SK-N-MC (cell line): Measurements from ENCODE around the gene FBXO31.

Experiments used
- DNase-seq: peaks from one replicate; pipeline ENCODE4 v3.0.0-alpha.2; 2011; ENCODE audit warnings: low read depth, low spot score
- H3K27ac ChIP-seq: fragments of 200-600 bp; sonication (generic); 2 replicates; pipeline ENCODE4 v1.5.1; 2016; ENCODE audit warnings: mixed run types
- H3K36me3 ChIP-seq: fragments of 200-600 bp; sonication (generic); 2 replicates; pipeline ENCODE4 v1.6.1; 2017; ENCODE audit warnings: antibody characterized with exemption, low read length, mixed read lengths; ENCODE audit not compliant: insufficient read depth
- H3K4me3 ChIP-seq: fragments of 200-600 bp; sonication (generic); 2 replicates; pipeline ENCODE4 v1.5.1; 2016
- H3K9ac ChIP-seq: fragments of 200-600 bp; sonication (generic); 2 replicates; pipeline ENCODE4 v1.8.0; 2017; ENCODE audit warnings: mixed run types, mixed read lengths; ENCODE audit not compliant: insufficient read length
- H3K9me3 ChIP-seq: fragments of 200-600 bp; sonication (generic); 2 replicates; pipeline ENCODE4 v1.6.1; 2017; ENCODE audit warnings: low read depth, mild to moderate bottlenecking, antibody characterized with exemption, low read length, moderate library complexity, mixed read lengths
- EZH2 ChIP-seq: fragments of 200-600 bp; sonication (generic); IDR thresholded peaks from one replicate; pipeline ENCODE4 v1.6.1; 2017; ENCODE audit warnings: antibody characterized with exemption
- FOXP2 ChIP-seq: optimal IDR thresholded peaks from 2 replicates; pipeline ENCODE3; 2011; ENCODE audit warnings: mild to moderate bottlenecking, moderate library complexity; ENCODE audit not compliant: insufficient read depth; ENCODE audit errors: extremely low read length, control extremely low read depth
- POLR2AphosphoS5 ChIP-seq: IDR thresholded peaks from 2 replicates; pipeline ENCODE4 v1.6.1; 2012; ENCODE audit warnings: mild to moderate bottlenecking, low read depth, low read length, borderline replicate concordance

Gene FBXO31

GRCh38 chr16:87310610-87311009 is 73.0 kb downstream of the FBXO31 start:
- no peaks in the 10 kb centered on the region for H3K9me3 ChIP-seq
- no peak overlapping the region for H3K9ac ChIP-seq
- no peaks in the 10 kb centered on the region for H3K36me3 ChIP-seq
- H3K4me3 ChIP-seq: no peak overlapping the region
- H3K27ac ChIP-seq: no peak overlapping the region
- DNase-seq: no peak
- TF ChIP-seq EZH2 (no peak), POLR2AphosphoS5 (no peak), FOXP2 (no peak)

GRCh38 chr16:87309620-87310525 is 73.7 kb downstream of the FBXO31 start:
- TF ChIP-seq POLR2AphosphoS5 (no peak), FOXP2 (no peak)
- Histone ChIP-seq H3K4me3 (no peak overlapping the region), H3K9me3 (no peaks in the 10 kb centered on the region), H3K36me3 (no peaks in the 10 kb centered on the region), H3K9ac (no peak overlapping the region), H3K27ac (no peak overlapping the region)
- DNase-seq: no peak

GRCh38 chr16:87308826-87309225 is 74.8 kb downstream of the FBXO31 start:
- H3K4me3 ChIP-seq: no peak overlapping the region
- TF ChIP-seq EZH2 (no peak), FOXP2 (no peak), POLR2AphosphoS5 (no peak)
- no peak overlapping the region for H3K9ac ChIP-seq
- H3K9me3 ChIP-seq: no peaks in the 10 kb centered on the region
- no peak overlapping the region for H3K27ac ChIP-seq
- DNase-seq: no peak
- H3K36me3 ChIP-seq: no peaks in the 10 kb centered on the region

GRCh38 chr16:87306516-87306915 is 77.1 kb downstream of the FBXO31 start:
- DNase-seq: no peak
- Histone ChIP-seq H3K36me3 (no peaks in the 10 kb centered on the region), H3K9me3 (no peaks in the 10 kb centered on the region), H3K9ac (no peak overlapping the region), H3K4me3 (no peak overlapping the region), H3K27ac (no peak overlapping the region)
- TF ChIP-seq EZH2: no peak
- TF ChIP-seq FOXP2: no peak
- TF ChIP-seq POLR2AphosphoS5: no peak

GRCh38 chr16:87305505-87306391 is 77.8 kb downstream of the FBXO31 start:
- no peak for DNase-seq
- no peak overlapping the region for H3K27ac ChIP-seq

GRCh38 chr16:87304951-87305350 is 78.6 kb downstream of the FBXO31 start:
- DNase-seq: no peak
- no peak overlapping the region for H3K9ac ChIP-seq
- TF ChIP-seq FOXP2 (no peak), POLR2AphosphoS5 (no peak), EZH2 (no peak)
- no peaks in the 10 kb centered on the region for H3K9me3 ChIP-seq
- no peak overlapping the region for H3K4me3 ChIP-seq
- no peaks in the 10 kb centered on the region for H3K36me3 ChIP-seq
- H3K27ac ChIP-seq: no peak overlapping the region

More at GRCh38 chr16:87305505-87306391, 77.8 kb downstream of the FBXO31 start:
- Histone ChIP-seq H3K36me3 (no peaks in the 10 kb centered on the region), H3K9me3 (no peaks in the 10 kb centered on the region), H3K9ac (no peak overlapping the region), H3K4me3 (no peak overlapping the region)
- TF ChIP-seq FOXP2: no peak
- no peak for TF ChIP-seq EZH2
- no peak for TF ChIP-seq POLR2AphosphoS5

- TF ChIP-seq EZH2: no peak
- no peak for TF ChIP-seq POLR2AphosphoS5
- TF ChIP-seq FOXP2: no peak
- Histone ChIP-seq H3K4me3 (no peak overlapping the region), H3K27ac (no peak overlapping the region), H3K36me3 (no peaks in the 10 kb centered on the region), H3K9me3 (no peaks in the 10 kb centered on the region), H3K9ac (no peak overlapping the region)
- no peak for DNase-seq
Observed at GRCh38 chr16:87303962-87304521, 79.5 kb downstream of the FBXO31 start.

GRCh38 chr16:87303431-87303930 is 80.1 kb downstream of the FBXO31 start:
- no peak overlapping the region for H3K9ac ChIP-seq
- H3K4me3 ChIP-seq: no peak overlapping the region
- TF ChIP-seq POLR2AphosphoS5 (no peak), FOXP2 (no peak), EZH2 (no peak)
- DNase-seq: no peak
- no peaks in the 10 kb centered on the region for H3K9me3 ChIP-seq
- H3K36me3 ChIP-seq: no peaks in the 10 kb centered on the region
- H3K27ac ChIP-seq: no peak overlapping the region
